CD14-positive monocyte (primary cell): Measurements from ENCODE around the gene MTFP1. TPM values are rescaled to one million over a fixed set of nuclear protein-coding genes. Genes with fewer than 3 reads are reported as not detected.

Source experiments
- DNase-seq, 3 donors: peaks; one replicate each; pipeline ENCODE4 v3.0.0-alpha.2; 2011 to 2022
- H2AFZ ChIP-seq: 2 replicates; pipeline ENCODE4 v1.6.0; 2012; ENCODE audit warnings: mild to moderate bottlenecking, low read depth, low read length, inconsistent platforms; ENCODE audit not compliant: insufficient read depth, poor library complexity, severe bottlenecking
- H3K27ac ChIP-seq, 2 donors: 1 replicate in 1 of 2; 2 replicates in 1 of 2; pipeline ENCODE4 v1.5.1; 2012 to 2013; ENCODE audit warnings: low read length in 2 of 2, control low read depth in 1 of 2, inconsistent platforms in 1 of 2, low read depth in 1 of 2, mild to moderate bottlenecking in 1 of 2
- H3K27me3 ChIP-seq, 2 donors: one replicate each; pipeline versions ENCODE4 v1.6.0 to v1.6.1; 2011 to 2013; ENCODE audit warnings: low read length in 2 of 2; ENCODE audit not compliant: control insufficient read depth in 2 of 2, insufficient read depth in 2 of 2
- H3K36me3 ChIP-seq, 2 donors: replicated peaks in 1 of 2; 1 replicate in 1 of 2; 2 replicates in 1 of 2; pipeline versions ENCODE4 v1.5.1 to v1.6.1; 2012 to 2013; ENCODE audit warnings: low read length in 2 of 2, control low read depth in 1 of 2, inconsistent platforms in 1 of 2, mild to moderate bottlenecking in 1 of 2; ENCODE audit not compliant: insufficient read depth in 2 of 2, control insufficient read depth in 1 of 2
- H3K4me1 ChIP-seq, 2 donors: 1 replicate in 1 of 2; 2 replicates in 1 of 2; pipeline versions ENCODE4 v1.5.1 to v1.6.1; 2012 to 2013; ENCODE audit warnings: low read length in 2 of 2, control low read depth in 1 of 2, inconsistent platforms in 1 of 2, mild to moderate bottlenecking in 1 of 2, moderate library complexity in 1 of 2; ENCODE audit not compliant: insufficient read depth in 2 of 2, control insufficient read depth in 1 of 2
- H3K4me2 ChIP-seq: replicated peaks from 2 replicates; pipeline ENCODE3; 2012; ENCODE audit warnings: low read length, moderate library complexity, mild to moderate bottlenecking; ENCODE audit not compliant: poor library complexity, severe bottlenecking; ENCODE audit errors: extremely low read depth
- H3K4me3 ChIP-seq, 3 experiments: fragments of 200-600 bp in 1 of 3; sonication (generic) in 1 of 3; replicated peaks in 1 of 3; 1 replicate in 2 of 3; 2 replicates in 1 of 3; pipeline ENCODE4 v1.5.1; 2011 to 2013; ENCODE audit warnings: low read length in 3 of 3, mild to moderate bottlenecking in 3 of 3, control low read depth in 2 of 3, low read depth in 2 of 3, inconsistent platforms in 1 of 3, moderate library complexity in 1 of 3
- H3K79me2 ChIP-seq: 2 replicates; pipeline ENCODE4 v1.6.0; 2012; ENCODE audit warnings: mild to moderate bottlenecking, control low read depth, inconsistent platforms, low read length, moderate library complexity; ENCODE audit not compliant: insufficient read depth
- H3K9ac ChIP-seq: 2 replicates; pipeline ENCODE4 v1.6.0; 2017; ENCODE audit warnings: low read length, mild to moderate bottlenecking; ENCODE audit not compliant: insufficient read depth, poor library complexity, severe bottlenecking
- H3K9me3 ChIP-seq, 2 donors: replicated peaks in 1 of 2; 1 replicate in 1 of 2; 2 replicates in 1 of 2; pipeline versions ENCODE4 v1.5.1 to v1.6.1; 2012 to 2013; ENCODE audit warnings: low read length in 2 of 2, control low read depth in 1 of 2; ENCODE audit not compliant: control insufficient read depth in 1 of 2, insufficient read depth in 1 of 2
- H4K20me1 ChIP-seq: 2 replicates; pipeline ENCODE4 v1.6.0; 2012; ENCODE audit warnings: mild to moderate bottlenecking, low read length, control low read depth, moderate library complexity; ENCODE audit not compliant: insufficient read depth
- H3K27ac Mint-ChIP-seq, 7 donors: one replicate each; pipeline ENCODE4 v1.8.0; 2020; ENCODE audit warnings: mild to moderate bottlenecking in 7 of 7, mixed read lengths in 7 of 7, moderate library complexity in 6 of 7, inconsistent platforms in 2 of 7
- H3K27me3 Mint-ChIP-seq, 3 donors: one replicate each; pipeline ENCODE4 v1.8.0; 2021 to 2022; ENCODE audit warnings: low read depth in 3 of 3, mild to moderate bottlenecking in 3 of 3, mixed read lengths in 3 of 3, moderate library complexity in 3 of 3, inconsistent platforms in 1 of 3
- H3K36me3 Mint-ChIP-seq, 2 donors: one replicate each; pipeline ENCODE4 v1.8.0; 2020; ENCODE audit warnings: mixed read lengths in 2 of 2, inconsistent platforms in 1 of 2, mild to moderate bottlenecking in 1 of 2
- H3K4me1 Mint-ChIP-seq: one replicate; pipeline ENCODE4 v1.8.0; 2020; ENCODE audit warnings: mild to moderate bottlenecking, mixed read lengths
- H3K4me3 Mint-ChIP-seq, 2 donors: one replicate each; pipeline ENCODE4 v1.8.0; 2020; ENCODE audit warnings: mild to moderate bottlenecking in 2 of 2, mixed read lengths in 2 of 2, moderate library complexity in 1 of 2
- H3K9me3 Mint-ChIP-seq, 7 donors: one replicate each; pipeline ENCODE4 v1.8.0; 2020 to 2022; ENCODE audit warnings: mixed read lengths in 7 of 7, mild to moderate bottlenecking in 6 of 7, moderate library complexity in 6 of 7, inconsistent platforms in 2 of 7
- CTCF ChIP-seq: fragments of 200-600 bp; IDR thresholded peaks from one replicate; pipeline ENCODE4 v1.8.0; 2022; ENCODE audit warnings: antibody characterized with exemption, mild to moderate bottlenecking
- WGBS: methylation state at CpG from one replicate; pipeline ENCODE4 v1.1.5; 2013; ENCODE audit warnings: missing lambda C conversion rate; ENCODE audit not compliant: insufficient coverage; 5-methylcytosine and 5-hydroxymethylcytosine counted together
- intact Hi-C, 2 donors: fragments of 100-400 bp; cut with micrococcal nuclease; formaldehyde crosslinking; loops; one replicate each; pipeline versions ENCODE4 v1.15.0 to v1.15.1; 2023
- polyA plus RNA-seq, 3 donors: library from polyadenylated mRNA; depleted of rRNA in 1 of 3; unstranded in 2 of 3; stranded (reverse) in 1 of 3; fragments of 300-500 nt in 2 of 3; fragments of >200 nt in 1 of 3; fragmentation: Illumina TruSeq in 2 of 3; gene quantifications; 1 replicate in 2 of 3; 2 replicates in 1 of 3; pipeline ENCODE4 v1.2.3, GENCODE V29; 2012 to 2021

The MTFP1 gene
- polyA plus RNA-seq, 3 donors, result 6.2 to 14.2 (median 7.5) TPM

GRCh38 chr22:30425327-30425615 lies 297 bp upstream of the MTFP1 start:
- peak overlapping the region; percentile 49 to 88 (median 50) for H3K4me3 ChIP-seq
- 13% methylated on average over 6 of the region's 9 CpGs for WGBS
- H3K9me3 ChIP-seq, result no peaks in the 10 kb centered on the region
- TF ChIP-seq CTCF, result no peak
- no peak for DNase-seq
- no peaks in the 10 kb centered on the region for H4K20me1 ChIP-seq
- H3K27me3 Mint-ChIP-seq, result peaks cover 0 to 2% (median 0%) of the 10 kb centered on the region in 3 donors
- H2AFZ ChIP-seq, result peak overlapping the region; percentile 91
- peaks cover 0 to 3% (median 0%) of the 10 kb centered on the region in 7 donors for H3K9me3 Mint-ChIP-seq
- H3K4me2 ChIP-seq, result peak overlapping the region; percentile 85
- H3K79me2 ChIP-seq, result peaks cover 6% of the 10 kb centered on the region
- peak overlapping the region; percentile 87 to 93 for H3K4me3 Mint-ChIP-seq
- H3K36me3 ChIP-seq, result no peaks in the 10 kb centered on the region
- peak overlapping the region; percentile 74 for H3K9ac ChIP-seq
- H3K4me1 Mint-ChIP-seq, result peaks cover 40% of the 10 kb centered on the region
- H3K4me1 ChIP-seq, result peaks cover 40 to 46% of the 10 kb centered on the region in 2 donors
- H3K27me3 ChIP-seq, result no peaks in the 10 kb centered on the region
- peaks cover 3 to 20% of the 10 kb centered on the region in 2 donors for H3K36me3 Mint-ChIP-seq
- intact Hi-C loops, result loop anchor here (2.0 to 10.0 kb wide), 4 partner anchors 18 to 540 kb away; partner anchors contain the start of genes MTMR3 (in 1 of the 2) and RNF215 (in 1 of the 2)
- peak overlapping the region; percentile 76 to 93 (median 85) for H3K27ac Mint-ChIP-seq
- H3K27ac ChIP-seq, result peak overlapping the region in 1 of 2 donors; percentile 51

GRCh38 chr22:30426388-30427353 lies 1.1 kb downstream of the MTFP1 start:
- Histone ChIP-seq H3K9ac (peak overlapping the region; percentile 74), H2AFZ (peak overlapping the region; percentile 91), H3K27me3 (no peaks in the 10 kb centered on the region), H3K79me2 (peaks cover 6% of the 10 kb centered on the region), H3K4me3 (peak overlapping the region; percentile 49 to 88 (median 50)), H3K4me2 (peak overlapping the region; percentile 85), H3K9me3 (no peaks in the 10 kb centered on the region), H3K4me1 (peaks cover 40 to 46% of the 10 kb centered on the region in 2 donors), H3K27ac (peak overlapping the region in 1 of 2 donors; percentile 51), H3K36me3 (no peaks in the 10 kb centered on the region), H4K20me1 (no peaks in the 10 kb centered on the region)
- Mint-ChIP-seq H3K9me3 (peaks cover 0 to 3% (median 0%) of the 10 kb centered on the region in 7 donors), H3K36me3 (peaks cover 3 to 12% of the 10 kb centered on the region in 2 donors), H3K4me1 (peaks cover 40% of the 10 kb centered on the region), H3K27me3 (peaks cover 0 to 5% (median 2%) of the 10 kb centered on the region in 3 donors), H3K4me3 (peak overlapping the region; percentile 87 to 93), H3K27ac (peak overlapping the region; percentile 76 to 93 (median 85))
- TF ChIP-seq CTCF, result peak; percentile 80
- DNase-seq, result peak; percentile 76 to 79 (median 78)
- intact Hi-C loops, result loop anchor here (5.0 to 10.0 kb wide), 3 partner anchors 34 to 542 kb away; partner anchors contain the start of genes MTMR3 (in 1 of the 2) and RNF215 (in 1 of the 2)
- 84% methylated on average over 19 of the region's 29 CpGs for WGBS
